ENCODE measurements around the gene IER5. TPM values are rescaled to one million over a fixed set of nuclear protein-coding genes. Genes with fewer than 3 reads are reported as not detected.

Gene IER5
- total and polyA plus RNA-seq, 2 of the 13 experiments (the other 11 are each of a cell fraction or from before 2014, with no cell fraction given) = 2.5 to 3.5 TPM

- peak; percentile 60; the same call in 1 of the 2 replicates for TF ChIP-seq ZSCAN31 (CRISPR knock-in tag; IDR thresholded peaks at IDR 0.05; ENCODE audit: low read depth)
- TF ChIP-seq KIAA2018 (CRISPR knock-in tag; IDR thresholded peaks at IDR 0.05; ENCODE audit: borderline replicate concordance) = no peak
- peak; percentile 45 for TF ChIP-seq RBM22 (optimal IDR thresholded peaks at IDR 0.05; ENCODE audit: low read length)
- no peak; the same call in 1 of the 2 replicates for TF ChIP-seq ZNF556 (CRISPR knock-in tag; IDR thresholded peaks at IDR 0.05; ENCODE audit: borderline replicate concordance)
- peak; percentile 89 for TF ChIP-seq ZNF274 (CRISPR knock-in tag; IDR thresholded peaks at IDR 0.05)
- no peak for TF ChIP-seq ZNF484 (CRISPR knock-in tag; IDR thresholded peaks at IDR 0.05; ENCODE audit: borderline replicate concordance, low read depth)
- peak; percentile 78 for TF ChIP-seq ZBTB7B (CRISPR knock-in tag; IDR thresholded peaks at IDR 0.05)
- no peak for TF ChIP-seq ZNF605 (CRISPR knock-in tag; IDR thresholded peaks at IDR 0.05)
- 0 out of 2 replicates have a peak, but pooled peaks have one; percentile 20 for TF ChIP-seq ZKSCAN8 (CRISPR knock-in tag; IDR thresholded peaks at IDR 0.05; ENCODE audit: borderline replicate concordance)
- peak; percentile 94 for TF ChIP-seq TFDP1 (CRISPR knock-in tag; IDR thresholded peaks at IDR 0.05; ENCODE audit: borderline replicate concordance)
- TF ChIP-seq ZGPAT (CRISPR knock-in tag; IDR thresholded peaks at IDR 0.05) = peak; percentile 84
- peak; percentile 73 for TF ChIP-seq CSRNP1 (CRISPR knock-in tag; IDR thresholded peaks at IDR 0.05)
- peak in 1 of 2 experiments; percentile 97; a peak in 2 of 4 replicates for TF ChIP-seq KLF16 (CRISPR knock-in tag; IDR thresholded peaks at IDR 0.05)
Observed at GRCh38 chr1:181088079-181089016, at the start of gene IER5 (continued).
